Nucleus accumbens (tissue), 56 donors: Measurements from ENCODE around the gene MAP4K3.

Source experiments
- DNase-seq, 56 donors: peaks; one replicate each; lab custom pipeline; 2025; lab: John Stamatoyannopoulos, UW

The MAP4K3 gene

GRCh38 chr2:39436592-39437521 lies at the start of gene MAP4K3:
Gene MAP4K3, minus strand, starts transcription at chr2:39437285. Its CDS starts 298 bp downstream, at chr2:39436987.
- peak in 55 of 56 donors; percentile 31 to 94 (median 87) for DNase-seq

- DNase-seq: no peak
Measured at GRCh38 chr2:39486071-39486470, 49.0 kb upstream of the MAP4K3 start.

- no peak for DNase-seq
Measured at GRCh38 chr2:39484620-39485495, 47.8 kb upstream of the MAP4K3 start.

GRCh38 chr2:39484206-39484605 lies 47.1 kb upstream of the MAP4K3 start:
- DNase-seq: no peak

DNA sequence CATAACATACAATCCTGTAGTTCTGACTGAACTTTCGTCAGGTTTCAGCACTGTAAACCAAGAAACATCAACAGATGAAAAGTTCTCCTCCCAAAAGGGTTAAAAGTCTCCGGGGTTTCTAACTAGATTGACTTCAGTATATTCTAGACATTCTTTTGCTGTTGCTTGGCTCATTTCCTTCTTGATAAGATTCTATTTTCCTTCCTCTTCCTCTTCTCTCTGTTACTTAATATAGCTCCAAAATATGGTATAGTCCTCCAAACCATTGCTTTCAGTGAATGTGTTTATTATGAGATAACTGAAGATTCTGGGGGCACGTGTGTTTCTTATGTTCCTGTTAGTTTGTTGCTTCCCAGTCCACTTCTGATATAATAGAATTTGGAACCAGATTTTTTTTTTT lies 46.4 kb upstream of the MAP4K3 start:
- no peak for DNase-seq

DNA sequence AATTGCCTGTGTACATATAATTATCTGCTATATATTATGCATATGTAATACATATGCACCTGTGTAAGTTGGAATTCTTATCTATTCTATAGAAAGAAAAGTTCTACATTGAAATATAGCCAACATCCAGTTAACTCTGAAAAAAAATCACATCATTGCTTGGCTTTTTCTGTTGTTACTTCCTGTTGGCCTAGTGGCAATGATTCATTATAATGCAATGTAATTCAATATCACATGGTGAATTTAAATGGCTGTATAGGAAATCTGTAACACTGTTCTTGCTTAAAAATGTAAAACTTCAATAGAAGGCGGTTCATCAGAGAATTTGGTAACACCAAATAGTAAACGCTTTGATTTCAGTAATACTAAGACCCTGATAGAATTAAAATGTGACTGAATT lies 44.5 kb upstream of the MAP4K3 start:
- DNase-seq: no peak

DNA sequence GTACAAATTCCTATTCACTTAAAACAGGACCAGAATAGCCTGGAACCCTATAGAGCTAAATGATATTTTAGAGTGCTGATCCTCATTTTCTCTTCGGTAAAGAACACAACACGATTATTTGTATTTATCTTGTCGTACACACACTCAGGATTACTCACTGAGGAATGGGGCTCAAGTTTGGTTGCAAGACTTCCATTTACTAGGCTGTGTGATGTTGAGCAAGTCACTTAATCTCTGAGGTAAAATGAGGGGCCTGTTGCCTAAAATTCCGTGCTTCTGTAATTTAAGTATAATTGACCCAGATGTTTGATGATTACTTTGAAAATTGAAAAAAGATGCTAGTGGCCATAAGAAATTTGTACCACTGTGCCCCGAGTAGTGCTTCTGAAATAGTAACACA lies 42.6 kb upstream of the MAP4K3 start:
- DNase-seq: no peak

DNA sequence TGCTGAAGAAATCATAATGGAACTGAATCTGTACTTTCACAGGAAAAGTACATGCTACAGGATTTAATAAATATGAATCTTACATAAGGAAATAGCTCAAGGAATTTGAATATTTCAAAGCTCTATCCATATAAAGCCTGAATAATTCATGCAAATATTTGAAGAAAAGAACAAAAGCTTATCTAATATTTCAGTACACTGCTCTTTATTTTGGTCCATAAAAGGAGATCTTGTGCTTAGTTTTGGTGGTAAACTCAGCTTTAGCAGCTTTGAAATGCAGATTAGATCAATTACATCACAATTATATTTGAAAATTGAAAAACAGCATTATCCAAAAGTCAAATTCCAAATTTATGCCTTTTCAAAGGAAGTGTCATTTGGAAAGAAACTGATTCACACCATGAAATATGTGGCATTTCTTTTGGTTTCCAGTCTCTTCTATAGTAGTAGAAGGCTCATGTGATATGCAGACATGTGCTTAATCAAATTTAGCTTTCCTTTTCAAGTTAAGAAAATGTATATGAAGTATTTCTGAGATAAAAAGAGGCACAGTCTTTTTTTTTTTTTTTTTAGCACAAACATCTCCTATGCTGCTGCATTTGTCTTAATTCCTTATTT lies 42.1 kb upstream of the MAP4K3 start:
- DNase-seq: no peak

DNA sequence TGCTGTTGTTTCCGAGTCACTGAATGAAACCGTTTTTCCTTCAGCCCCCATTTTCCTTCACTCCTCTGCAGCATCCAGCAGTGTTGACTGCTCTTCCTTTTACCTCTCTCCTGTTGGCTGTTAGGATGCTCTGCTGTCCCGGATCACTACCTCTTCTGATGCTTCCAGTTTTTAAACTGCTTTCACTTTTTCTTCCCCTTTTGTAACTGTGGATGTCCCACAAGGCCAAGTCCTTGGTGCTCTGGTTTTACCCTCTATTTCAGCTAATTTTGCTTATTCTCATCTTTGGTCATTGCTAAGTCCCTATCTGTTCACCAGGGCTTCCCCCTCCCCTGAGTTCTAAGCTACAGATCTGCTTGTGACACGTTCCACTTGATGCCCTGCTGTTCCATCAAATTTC lies 39.4 kb upstream of the MAP4K3 start:
- DNase-seq: no peak

- DNase-seq: no peak
Measured at GRCh38 chr2:39475006-39475405, 37.9 kb upstream of the MAP4K3 start.

DNA sequence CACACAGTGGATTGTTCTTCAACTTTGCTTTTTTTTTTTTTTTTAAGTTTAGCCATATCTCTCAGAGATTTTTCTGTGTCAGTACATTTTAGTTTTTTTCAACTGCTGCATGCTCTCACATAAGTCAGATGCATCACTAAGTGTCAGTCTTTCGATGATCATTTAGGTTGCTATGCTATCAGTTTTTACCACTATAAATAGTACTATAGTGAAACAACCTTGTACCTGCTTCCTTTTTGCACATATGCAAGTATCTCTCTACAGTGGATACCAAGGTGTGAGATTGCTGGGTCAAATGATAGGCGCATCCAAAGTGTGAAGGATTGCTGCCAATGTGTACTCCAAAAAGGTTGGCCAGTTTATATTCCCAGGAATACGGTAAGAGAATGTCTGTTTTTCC lies 33.5 kb upstream of the MAP4K3 start:
- no peak for DNase-seq

- DNase-seq: peak in 2 of 56 donors; percentile 2 to 5
Measured at GRCh38 chr2:39469807-39470206, 32.7 kb upstream of the MAP4K3 start.

DNA sequence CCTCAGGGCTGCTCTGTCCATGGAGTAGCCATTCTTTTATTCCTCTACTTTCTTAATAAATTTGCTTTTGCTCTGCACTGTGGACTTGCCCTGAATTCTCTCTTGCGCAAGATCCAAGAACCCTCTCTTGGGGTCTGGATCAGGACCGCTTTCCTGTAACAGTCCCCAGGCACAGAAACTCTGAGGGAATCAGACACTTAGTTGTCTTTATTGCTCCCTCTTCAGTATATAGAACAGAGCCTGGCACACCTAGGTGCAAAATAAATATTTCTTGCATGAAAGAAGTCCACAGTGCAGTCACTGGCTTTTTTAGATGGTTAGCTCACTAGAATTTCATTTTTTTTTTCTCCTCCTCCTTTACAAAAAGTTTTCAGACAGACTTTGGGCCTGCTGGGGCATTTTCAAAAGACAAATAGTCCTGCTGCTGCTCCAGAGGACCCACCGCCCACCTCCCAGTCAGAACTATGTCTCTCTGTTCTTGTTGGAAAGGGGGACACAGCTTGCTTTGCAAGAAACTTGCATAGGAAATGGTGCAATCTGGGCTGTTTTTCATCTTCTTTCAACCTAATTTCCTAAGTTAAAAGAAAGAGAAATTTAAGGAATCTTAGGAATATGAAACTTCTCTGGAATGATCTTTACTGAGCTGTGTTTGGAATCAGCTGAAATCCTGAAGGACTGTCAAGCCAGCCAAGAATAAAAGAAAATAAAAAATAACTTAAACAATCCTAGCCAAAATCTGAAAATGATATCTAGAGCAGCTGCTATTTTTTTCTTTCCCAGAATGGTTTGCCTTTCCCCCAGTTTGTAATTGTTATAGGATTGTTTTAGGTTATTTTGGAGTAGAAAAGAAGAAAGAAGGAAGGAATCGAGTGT lies 31.7 kb upstream of the MAP4K3 start:
- DNase-seq: no peak

DNA sequence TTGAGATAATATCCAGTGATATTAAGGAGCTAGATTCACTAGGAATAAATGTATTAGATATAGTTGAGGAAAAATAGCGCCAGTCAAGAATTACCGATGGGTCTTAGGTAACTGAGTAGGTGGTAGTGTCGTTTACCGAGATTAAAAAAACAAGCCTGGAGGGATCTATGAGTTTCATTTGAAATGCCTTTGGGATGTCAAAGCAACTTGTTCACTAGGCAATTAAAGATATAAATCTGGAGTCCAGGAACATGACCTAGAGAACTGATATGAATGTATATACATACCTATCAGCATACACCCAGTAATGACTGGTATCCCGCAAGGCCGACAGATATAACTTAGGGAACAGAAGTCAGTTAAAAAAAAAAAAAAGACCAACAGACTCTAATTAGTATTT lies 29.2 kb upstream of the MAP4K3 start:
- DNase-seq: no peak

- no peak for DNase-seq
Measured at GRCh38 chr2:39464864-39465263, 27.8 kb upstream of the MAP4K3 start.

DNA sequence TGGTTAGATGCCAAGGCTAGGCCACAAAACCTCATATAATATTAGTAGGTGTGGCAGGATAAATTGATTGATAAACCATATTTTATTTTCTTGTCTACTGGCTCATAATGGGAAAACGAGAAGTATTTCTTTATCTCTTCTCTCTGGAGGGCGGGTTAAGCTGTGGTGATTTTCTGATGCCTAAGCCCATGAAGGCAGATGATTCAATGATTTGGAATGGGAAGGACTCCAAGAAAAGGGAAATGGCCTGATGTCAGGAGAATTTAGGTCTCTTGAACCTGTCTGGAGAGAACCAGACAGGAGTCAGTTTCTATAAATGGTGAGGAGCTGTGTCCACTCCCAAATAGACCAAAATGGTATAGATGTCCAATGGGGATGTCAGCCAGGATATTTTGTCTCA lies 18.7 kb upstream of the MAP4K3 start:
- no peak for DNase-seq

- DNase-seq: no peak
Measured at GRCh38 chr2:39452396-39452795, 15.3 kb upstream of the MAP4K3 start.

GRCh38 chr2:39451954-39452353 lies 14.9 kb upstream of the MAP4K3 start:
- no peak for DNase-seq

GRCh38 chr2:39448169-39448502 lies 11.1 kb upstream of the MAP4K3 start:
- DNase-seq: no peak
